Stomach (tissue), 9 donors: ENCODE results near the gene DYNLT1. TPM values are rescaled to one million over a fixed set of nuclear protein-coding genes. Genes with fewer than 3 reads are reported as not detected.
"Not testable (repeated sequence)": the region's sequence is repeated elsewhere in the genome, so short reads cannot be mapped to it uniquely, and the experiment has no call there.

Experiments
- DNase-seq, 2 donors: peaks; one replicate each; pipeline versions ENCODE4 v3.0.0 to v3.0.0-alpha.2; 2013 to 2019
- H3K27ac ChIP-seq, 5 donors: fragments of 200-600 bp in 4 of 5; sonication (generic) in 4 of 5; one replicate each; pipeline ENCODE4 v1.5.1; 2013 to 2019; ENCODE audit warnings: mild to moderate bottlenecking in 1 of 5, moderate library complexity in 1 of 5
- H3K27me3 ChIP-seq, 3 donors: fragments of 200-600 bp; sonication (generic); one replicate each; pipeline ENCODE4 v1.5.1; 2017 to 2019; ENCODE audit warnings: mixed run types in 1 of 3
- H3K36me3 ChIP-seq, 4 donors: fragments of 200-600 bp; sonication (generic); 1 replicate in 3 of 4; 2 replicates in 1 of 4; pipeline ENCODE4 v1.5.1; 2016 to 2019
- H3K4me1 ChIP-seq, 4 donors: fragments of 200-600 bp; sonication (generic); one replicate each; pipeline ENCODE4 v1.5.1; 2016 to 2019
- H3K4me3 ChIP-seq, 4 donors: fragments of 200-600 bp; sonication (generic) in 3 of 4; one replicate each; pipeline ENCODE4 v1.5.1; 2016 to 2019; ENCODE audit warnings: mild to moderate bottlenecking in 1 of 4
- H3K9me3 ChIP-seq, 4 donors: fragments of 200-600 bp; sonication (generic); one replicate each; pipeline ENCODE4 v1.5.1; 2016 to 2019
- CTCF ChIP-seq, 7 experiments: fragments of 450-650 bp in 4 of 7; fragments of 200-600 bp in 3 of 7; sonication (generic) in 3 of 7; IDR thresholded peaks; one replicate each; pipeline ENCODE4 v1.5.1; 2016 to 2019; ENCODE audit warnings: antibody characterized with exemption in 7 of 7, control low read depth in 2 of 7, mild to moderate bottlenecking in 1 of 7
- EP300 ChIP-seq: sonication (generic); formaldehyde crosslinking; IDR thresholded peaks from one replicate; pipeline ENCODE4 v1.6.1; 2017; ENCODE audit warnings: antibody characterized with exemption
- POLR2A ChIP-seq, 4 donors: fragments of 450-650 bp; IDR thresholded peaks; one replicate each; pipeline ENCODE4 v1.6.1; 2016; ENCODE audit warnings: antibody characterized with exemption in 4 of 4, control low read depth in 2 of 4, mild to moderate bottlenecking in 1 of 4, moderate library complexity in 1 of 4
- POLR2AphosphoS5 ChIP-seq, 3 donors: sonication (generic); formaldehyde crosslinking; IDR thresholded peaks; one replicate each; pipeline ENCODE4 v1.6.1; 2016; ENCODE audit warnings: antibody characterized with exemption in 3 of 3
- WGBS, 5 donors: extraction: QIAGEN DNeasy Blood & Tissue Kit in 3 of 5; methylation state at CpG; one replicate each; pipeline versions ENCODE4 v1.1.5 to v1.1.7; 2013 to 2018; 5-methylcytosine and 5-hydroxymethylcytosine counted together
- intact Hi-C: fragments of 100-400 bp; cut with DNase I; formaldehyde crosslinking; loops from one replicate; pipeline ENCODE4 v1.15.1; 2023; ENCODE audit warnings: low total_unique reads
- polyA plus RNA-seq, 3 donors: library from polyadenylated mRNA; stranded (reverse); fragments of 200-250 nt; gene quantifications; one replicate each; pipeline ENCODE4 v1.2.3, GENCODE V29; 2013
- total RNA-seq, 5 donors: library from RNA; depleted of rRNA; stranded (reverse); fragments of >200 nt; gene quantifications; one replicate each; pipeline versions ENCODE4 v1.1.0 to v1.2.3, GENCODE V29; 2014 to 2016
- donor health status: healthy with polysubstance abuse.
- donor health status: Bipolar disorder and iron deficiency.
- donor health status: healthy.

The DYNLT1 gene
- total and polyA plus RNA-seq, 8 donors, result 5.8 to 294 (median 144) TPM

- TF ChIP-seq POLR2A (IDR thresholded peaks at IDR 0.05) (no peak), CTCF (IDR thresholded peaks at IDR 0.05) (no peak), POLR2AphosphoS5 (IDR thresholded peaks at IDR 0.05) (no peak), EP300 (no peak)
- intact Hi-C loops, result loop anchor here (10.0 kb wide), 1 partner anchor 393 kb away; no protein-coding TSS in a partner anchor
- DNase-seq, result no peak
- Histone ChIP-seq H3K4me3 (no peak overlapping the region), H3K27me3 (no peaks in the 10 kb centered on the region), H3K36me3 (peaks cover 61 to 90% (median 76%) of the 10 kb centered on the region in 4 donors), H3K4me1 (peaks cover 0 to 26% (median 12%) of the 10 kb centered on the region in 4 donors), H3K27ac (no peak overlapping the region), H3K9me3 (no peaks in the 10 kb centered on the region)
- 90 to 95% (median 91%) methylated on average over 14 of the region's 14 CpGs for WGBS, 5 donors
Observed at GRCh38 chr6:158607411-158608170, 37.0 kb downstream of the DYNLT1 start.

- TF ChIP-seq CTCF (IDR thresholded peaks at IDR 0.05) (no peak), POLR2AphosphoS5 (IDR thresholded peaks at IDR 0.05) (no peak), EP300 (no peak), POLR2A (IDR thresholded peaks at IDR 0.05) (no peak)
- intact Hi-C loops, result loop anchor here (10.0 kb wide), 1 partner anchor 392 kb away; no protein-coding TSS in a partner anchor
- no peak overlapping the region for H3K27ac ChIP-seq
- DNase-seq, result no peak
- no peak overlapping the region for H3K4me3 ChIP-seq
- WGBS, 5 donors, result 90 to 98% (median 95%) methylated on average over 7 of the region's 7 CpGs
- H3K36me3 ChIP-seq, result peaks cover 59 to 90% (median 74%) of the 10 kb centered on the region in 4 donors
- H3K27me3 ChIP-seq, result no peaks in the 10 kb centered on the region
- peaks cover 0 to 23% (median 11%) of the 10 kb centered on the region in 4 donors for H3K4me1 ChIP-seq
- no peaks in the 10 kb centered on the region for H3K9me3 ChIP-seq
Observed at GRCh38 chr6:158606935-158607334, 37.6 kb downstream of the DYNLT1 start.

GRCh38 chr6:158606011-158606410 lies 38.5 kb downstream of the DYNLT1 start:
- 83 to 96% (median 86%) methylated on average over 15 of the region's 15 CpGs for WGBS, 5 donors
- intact Hi-C loops, result loop anchor here (10.0 kb wide), 1 partner anchor 391 kb away; no protein-coding TSS in a partner anchor
- H3K27me3 ChIP-seq, H3K4me3 ChIP-seq, DNase-seq, H3K9me3 ChIP-seq, H3K27ac ChIP-seq: not testable (repeated sequence)
- Histone ChIP-seq H3K4me1 (peaks cover 0 to 14% (median 4%) of the 10 kb centered on the region in 4 donors), H3K36me3 (peaks cover 56 to 90% (median 75%) of the 10 kb centered on the region in 4 donors)

- peaks cover 53 to 90% (median 75%) of the 10 kb centered on the region in 4 donors for H3K36me3 ChIP-seq
- peaks cover 0 to 9% (median 3%) of the 10 kb centered on the region in 4 donors for H3K4me1 ChIP-seq
- no peak overlapping the region for H3K4me3 ChIP-seq
- DNase-seq, result peak; percentile 61 to 90
- 38 to 54% (median 45%) methylated on average over 13 of the region's 13 CpGs for WGBS, 5 donors
- H3K9me3 ChIP-seq, result no peaks in the 10 kb centered on the region
- intact Hi-C loops, result loop anchor here (10.0 kb wide), 1 partner anchor 391 kb away; no protein-coding TSS in a partner anchor
- H3K27me3 ChIP-seq, result no peaks in the 10 kb centered on the region
- TF ChIP-seq POLR2AphosphoS5 (IDR thresholded peaks at IDR 0.05) (peak in 1 of 3 donors; percentile 47), EP300 (no peak), POLR2A (IDR thresholded peaks at IDR 0.05) (no peak), CTCF (IDR thresholded peaks at IDR 0.05) (peak in 5 of 7 experiments; percentile 57 to 89 (median 67))
- H3K27ac ChIP-seq, result no peak overlapping the region
Observed at GRCh38 chr6:158605266-158605878, 39.2 kb downstream of the DYNLT1 start.
